Calu3 (cell line): ENCODE data around the gene NRP2. TPM values are rescaled to one million over a fixed set of nuclear protein-coding genes. Genes with fewer than 3 reads are reported as not detected.

ENCODE experiments used
- BruUV-seq: library from RNA; stranded (reverse); fragments of 400-500 nt; replicated peaks from 2 replicates; lab custom pipeline; 2021; lab: Mats Ljungman, UMichigan
- CTCF ChIA-PET: fragments of 300-600 bp; sonication (Branson Sonifier 250); formaldehyde crosslinking; loops from one replicate; lab custom pipeline; 2022; ENCODE audit warnings: antibody characterized with exemption; lab: Charles Lee
- DNase-seq: peaks from one replicate; pipeline ENCODE4 v3.0.0; 2022
- H3K27ac Mint-ChIP-seq: one replicate; pipeline ENCODE4 v1.8.0; 2022; ENCODE audit warnings: mixed read lengths; ENCODE audit not compliant: unreplicated experiment
- H3K27me3 Mint-ChIP-seq: one replicate; pipeline ENCODE4 v1.8.0; 2022; ENCODE audit warnings: mixed read lengths; ENCODE audit not compliant: unreplicated experiment
- H3K36me3 Mint-ChIP-seq: one replicate; pipeline ENCODE4 v1.8.0; 2022; ENCODE audit warnings: mild to moderate bottlenecking, moderate library complexity, mixed read lengths; ENCODE audit not compliant: insufficient read depth, unreplicated experiment
- H3K4me1 Mint-ChIP-seq: one replicate; pipeline ENCODE4 v1.8.0; 2022; ENCODE audit warnings: mild to moderate bottlenecking, low read depth, mixed read lengths; ENCODE audit not compliant: unreplicated experiment
- H3K4me3 Mint-ChIP-seq: one replicate; pipeline ENCODE4 v1.8.0; 2022; ENCODE audit warnings: mild to moderate bottlenecking, low read depth, moderate library complexity, mixed read lengths; ENCODE audit not compliant: unreplicated experiment
- H3K9me3 Mint-ChIP-seq: one replicate; pipeline ENCODE4 v1.8.0; 2022; ENCODE audit warnings: low read depth, mixed read lengths; ENCODE audit not compliant: unreplicated experiment
- intact Hi-C: fragments of 100-400 bp; cut with micrococcal nuclease; formaldehyde crosslinking; loops from one replicate; pipeline ENCODE4 v1.10.0; 2022; ENCODE audit not compliant: unreplicated experiment
- total RNA-seq: library from RNA; stranded (reverse); gene quantifications from 2 replicates; pipeline ENCODE4 v1.2.3, GENCODE V29; 2022
- TF ChIP-seq, protein P1 (sequence below): fragments of 200-600 bp; IDR thresholded peaks from one replicate; pipeline ENCODE4 v1.8.0; 2022; ENCODE audit warnings: antibody characterized with exemption; ENCODE audit not compliant: unreplicated experiment

Gene NRP2
- total RNA-seq, 1 experiment from 2014 or later: 19.9 TPM

DNA sequence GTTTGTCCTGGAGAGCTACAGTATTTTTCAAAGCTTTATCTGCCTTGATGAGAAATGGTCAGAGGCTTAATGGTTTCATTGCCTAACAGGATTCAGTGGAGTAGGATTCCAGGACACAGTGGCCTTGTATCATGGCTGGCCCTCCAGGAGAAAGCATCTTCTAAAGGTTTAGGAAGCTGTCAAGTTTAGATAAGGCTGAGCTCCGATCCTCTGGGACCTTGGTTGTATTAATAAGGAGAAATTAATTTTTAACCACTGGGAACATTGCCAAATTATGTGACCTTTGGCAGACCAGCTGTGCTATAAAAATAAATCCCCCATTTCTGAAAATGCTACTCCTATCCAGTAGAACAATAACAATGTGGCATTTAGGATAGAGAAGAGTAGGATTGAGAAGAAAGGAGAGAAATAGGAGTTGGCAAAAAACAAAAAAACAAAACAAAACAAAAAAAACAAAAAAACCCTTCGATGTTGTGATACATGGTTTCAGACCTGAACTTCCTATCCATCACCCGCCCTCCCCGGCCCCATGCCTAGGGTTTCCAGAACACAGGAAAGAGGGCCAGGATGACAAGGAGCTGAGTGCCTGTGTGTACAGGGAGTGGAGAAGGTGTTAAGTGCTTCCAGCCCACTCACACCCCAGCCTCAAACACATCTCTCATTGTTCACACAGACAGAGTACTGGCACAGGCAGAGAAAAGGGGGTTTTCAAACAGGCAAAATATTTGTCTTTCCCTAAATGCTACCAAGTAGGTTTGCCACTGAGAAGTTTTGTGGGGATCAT, 6.3 kb downstream of the NRP2 start:
- no peak overlapping the region for H3K27ac Mint-ChIP-seq
- intact Hi-C loops: no loop called here
- no peak overlapping the region for H3K4me3 Mint-ChIP-seq
- no peak for DNase-seq
- no peaks in the 10 kb centered on the region for H3K27me3 Mint-ChIP-seq
- H3K9me3 Mint-ChIP-seq: no peaks in the 10 kb centered on the region
- BruUV-seq: no TSS peak
- CTCF ChIA-PET: no interaction called here
- peaks cover 11% of the 10 kb centered on the region for H3K4me1 Mint-ChIP-seq
- TF ChIP-seq, protein P1, sequence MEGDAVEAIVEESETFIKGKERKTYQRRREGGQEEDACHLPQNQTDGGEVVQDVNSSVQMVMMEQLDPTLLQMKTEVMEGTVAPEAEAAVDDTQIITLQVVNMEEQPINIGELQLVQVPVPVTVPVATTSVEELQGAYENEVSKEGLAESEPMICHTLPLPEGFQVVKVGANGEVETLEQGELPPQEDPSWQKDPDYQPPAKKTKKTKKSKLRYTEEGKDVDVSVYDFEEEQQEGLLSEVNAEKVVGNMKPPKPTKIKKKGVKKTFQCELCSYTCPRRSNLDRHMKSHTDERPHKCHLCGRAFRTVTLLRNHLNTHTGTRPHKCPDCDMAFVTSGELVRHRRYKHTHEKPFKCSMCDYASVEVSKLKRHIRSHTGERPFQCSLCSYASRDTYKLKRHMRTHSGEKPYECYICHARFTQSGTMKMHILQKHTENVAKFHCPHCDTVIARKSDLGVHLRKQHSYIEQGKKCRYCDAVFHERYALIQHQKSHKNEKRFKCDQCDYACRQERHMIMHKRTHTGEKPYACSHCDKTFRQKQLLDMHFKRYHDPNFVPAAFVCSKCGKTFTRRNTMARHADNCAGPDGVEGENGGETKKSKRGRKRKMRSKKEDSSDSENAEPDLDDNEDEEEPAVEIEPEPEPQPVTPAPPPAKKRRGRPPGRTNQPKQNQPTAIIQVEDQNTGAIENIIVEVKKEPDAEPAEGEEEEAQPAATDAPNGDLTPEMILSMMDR: no peak
- H3K36me3 Mint-ChIP-seq: peaks cover 26% of the 10 kb centered on the region

DNA sequence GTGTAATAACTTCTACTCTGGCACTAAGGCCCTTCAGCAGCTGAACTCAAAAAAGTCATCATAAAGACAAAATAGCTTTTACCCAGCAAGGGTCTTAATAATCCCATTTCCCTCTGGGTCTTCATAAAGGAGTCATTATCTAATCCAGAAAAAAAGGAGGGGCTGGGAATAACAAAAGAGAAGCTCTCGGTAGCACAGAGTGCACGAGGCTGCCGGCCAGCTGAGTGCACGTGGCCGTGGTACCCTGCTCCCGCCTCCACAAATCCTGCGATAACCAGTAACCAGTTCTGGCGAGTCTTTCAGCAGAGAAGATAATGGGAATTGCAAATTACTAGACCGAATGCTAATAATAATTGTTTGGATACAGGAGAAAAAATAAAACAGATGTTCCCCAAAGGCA, 7.5 kb downstream of the NRP2 start:
- TF ChIP-seq, protein P1: no peak

DNA sequence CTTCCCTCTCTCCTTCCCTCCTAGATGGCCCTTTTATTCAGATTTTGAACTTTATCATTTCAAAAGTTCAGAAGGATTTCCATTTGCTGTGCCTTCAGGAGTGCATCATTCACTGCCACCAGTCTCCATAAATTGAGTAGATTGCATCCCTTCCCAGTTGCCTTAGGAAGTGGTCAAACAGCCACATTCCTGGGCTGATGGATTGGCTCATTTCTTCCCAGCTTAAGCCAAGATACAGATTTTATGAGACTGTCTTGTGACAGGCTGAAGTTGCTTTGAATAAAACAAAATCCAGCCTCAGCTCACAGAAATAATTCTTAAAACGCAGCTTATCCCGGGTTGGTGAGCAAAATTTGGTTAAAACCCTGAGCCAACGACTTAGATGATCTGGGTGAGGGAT, 9.8 kb downstream of the NRP2 start:
- BruUV-seq: no TSS peak
- Mint-ChIP-seq H3K27ac (no peak overlapping the region), H3K9me3 (no peaks in the 10 kb centered on the region), H3K27me3 (no peaks in the 10 kb centered on the region), H3K4me3 (no peak overlapping the region), H3K4me1 (no peaks in the 10 kb centered on the region), H3K36me3 (no peaks in the 10 kb centered on the region)
- no peak for DNase-seq
- CTCF ChIA-PET: no interaction called here
- TF ChIP-seq, protein P1: no peak
- intact Hi-C loops: no loop called here

More for the DNA sequence above, 7.5 kb downstream of the NRP2 start:
- Mint-ChIP-seq H3K36me3 (peaks cover 16% of the 10 kb centered on the region), H3K27me3 (no peaks in the 10 kb centered on the region), H3K27ac (no peak overlapping the region), H3K9me3 (no peaks in the 10 kb centered on the region), H3K4me1 (no peaks in the 10 kb centered on the region), H3K4me3 (no peak overlapping the region)
- DNase-seq: no peak
- BruUV-seq: no TSS peak
- CTCF ChIA-PET: no interaction called here
- intact Hi-C loops: no loop called here

DNA sequence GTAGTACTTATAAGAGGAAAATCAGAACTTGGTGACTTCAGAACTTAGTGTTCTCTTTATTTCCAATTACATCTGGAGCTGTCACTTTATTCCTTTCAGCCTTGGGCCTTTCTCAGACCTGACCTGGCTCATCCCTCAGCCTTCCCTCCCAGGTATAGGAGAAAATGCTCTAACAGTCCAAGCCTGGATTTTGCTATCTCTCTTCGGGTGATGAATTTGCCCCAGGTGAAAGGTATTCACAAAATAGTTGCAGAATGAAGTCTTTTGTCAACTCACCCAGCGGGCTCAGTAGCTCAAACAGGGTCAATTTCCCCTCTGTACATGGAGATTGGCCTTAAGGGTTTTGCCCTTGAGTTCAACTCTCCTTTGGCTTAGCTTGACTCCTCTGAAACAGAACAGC, 12.0 kb downstream of the NRP2 start:
- TF ChIP-seq, protein P1: no peak
- no peak for DNase-seq

More for the DNA sequence above, 12.0 kb downstream of the NRP2 start:
- no peaks in the 10 kb centered on the region for H3K36me3 Mint-ChIP-seq
- no TSS peak for BruUV-seq
- H3K27ac Mint-ChIP-seq: no peak overlapping the region
- CTCF ChIA-PET: interaction anchor here (0.5 kb wide), 1 partner anchor 742 kb away, joined by 5 read pairs; no protein-coding TSS in a partner anchor
- no peaks in the 10 kb centered on the region for H3K4me1 Mint-ChIP-seq
- H3K27me3 Mint-ChIP-seq: no peaks in the 10 kb centered on the region
- H3K9me3 Mint-ChIP-seq: no peaks in the 10 kb centered on the region
- intact Hi-C loops: no loop called here
- H3K4me3 Mint-ChIP-seq: no peak overlapping the region
